ES-I3 (cell line): ENCODE data around the gene PCSK2.

ENCODE experiments used
- H3K36me3 ChIP-seq: 2 replicates; pipeline ENCODE4 v1.6.1; 2013; ENCODE audit warnings: mild to moderate bottlenecking, low read length, control low read depth, moderate library complexity; ENCODE audit not compliant: insufficient read depth
- H3K4me1 ChIP-seq: 2 replicates; pipeline ENCODE4 v1.6.1; 2013; ENCODE audit warnings: mild to moderate bottlenecking, control low read depth, low read length; ENCODE audit not compliant: insufficient read depth
- H3K9ac ChIP-seq: 2 replicates; pipeline ENCODE4 v1.6.1; 2013; ENCODE audit warnings: low read depth, mild to moderate bottlenecking, low read length, moderate library complexity
- H3K9me3 ChIP-seq: 2 replicates; pipeline ENCODE4 v1.6.1; 2013; ENCODE audit warnings: mild to moderate bottlenecking, low read length, moderate library complexity; ENCODE audit not compliant: control insufficient read depth, insufficient read depth

Gene PCSK2

GRCh38 chr20:17295991-17296390, 69.2 kb downstream of the PCSK2 start:
- Histone ChIP-seq H3K36me3 (no peaks in the 10 kb centered on the region), H3K4me1 (no peaks in the 10 kb centered on the region), H3K9me3 (no peaks in the 10 kb centered on the region; the same call in 1 of the 2 replicates), H3K9ac (no peak overlapping the region)

- no peaks in the 10 kb centered on the region for H3K36me3 ChIP-seq
- no peaks in the 10 kb centered on the region; the same call in 1 of the 2 replicates for H3K9me3 ChIP-seq
- H3K4me1 ChIP-seq = no peaks in the 10 kb centered on the region
- no peak overlapping the region for H3K9ac ChIP-seq
These were observed 71.3 kb downstream of the PCSK2 start for GRCh38 chr20:17298171-17298570.

GRCh38 chr20:17298751-17299150, 71.9 kb downstream of the PCSK2 start:
- H3K36me3 ChIP-seq = no peaks in the 10 kb centered on the region
- no peak overlapping the region for H3K9ac ChIP-seq
- H3K4me1 ChIP-seq = no peaks in the 10 kb centered on the region
- H3K9me3 ChIP-seq = no peaks in the 10 kb centered on the region; the same call in 1 of the 2 replicates

GRCh38 chr20:17300113-17300512, 73.3 kb downstream of the PCSK2 start:
- H3K9ac ChIP-seq = no peak overlapping the region
- H3K36me3 ChIP-seq = no peaks in the 10 kb centered on the region
- peaks cover 8% of the 10 kb centered on the region for H3K4me1 ChIP-seq
- H3K9me3 ChIP-seq = no peaks in the 10 kb centered on the region; the same call in 1 of the 2 replicates

GRCh38 chr20:17304774-17305173, 77.9 kb downstream of the PCSK2 start:
- Histone ChIP-seq H3K4me1 (peaks cover 8% of the 10 kb centered on the region), H3K9me3 (no peaks in the 10 kb centered on the region), H3K9ac (no peak overlapping the region), H3K36me3 (no peaks in the 10 kb centered on the region)

- Histone ChIP-seq H3K4me1 (peaks cover 8% of the 10 kb centered on the region), H3K9me3 (no peaks in the 10 kb centered on the region), H3K36me3 (no peaks in the 10 kb centered on the region), H3K9ac (no peak overlapping the region)
These were observed 79.6 kb downstream of the PCSK2 start for GRCh38 chr20:17306427-17306826.

- Histone ChIP-seq H3K4me1 (peaks cover 3% of the 10 kb centered on the region; the same call in 1 of the 2 replicates), H3K36me3 (no peaks in the 10 kb centered on the region), H3K9ac (no peak overlapping the region), H3K9me3 (no peaks in the 10 kb centered on the region)
These were observed 87.4 kb downstream of the PCSK2 start for GRCh38 chr20:17314264-17314663.

GRCh38 chr20:17315407-17316231, 88.8 kb downstream of the PCSK2 start:
- Histone ChIP-seq H3K36me3 (no peaks in the 10 kb centered on the region), H3K4me1 (peaks cover 3% of the 10 kb centered on the region; the same call in 1 of the 2 replicates), H3K9me3 (no peaks in the 10 kb centered on the region), H3K9ac (no peak overlapping the region)

GRCh38 chr20:17316316-17317038, 89.6 kb downstream of the PCSK2 start:
- peaks cover 3% of the 10 kb centered on the region; the same call in 1 of the 2 replicates for H3K4me1 ChIP-seq
- no peaks in the 10 kb centered on the region for H3K36me3 ChIP-seq
- H3K9me3 ChIP-seq = no peaks in the 10 kb centered on the region
- no peak overlapping the region for H3K9ac ChIP-seq

GRCh38 chr20:17317341-17317740, 90.5 kb downstream of the PCSK2 start:
- Histone ChIP-seq H3K9ac (no peak overlapping the region), H3K9me3 (no peaks in the 10 kb centered on the region), H3K36me3 (no peaks in the 10 kb centered on the region), H3K4me1 (peaks cover 3% of the 10 kb centered on the region; the same call in 1 of the 2 replicates)

- Histone ChIP-seq H3K36me3 (no peaks in the 10 kb centered on the region), H3K9me3 (no peaks in the 10 kb centered on the region), H3K9ac (no peak overlapping the region), H3K4me1 (no peaks in the 10 kb centered on the region)
These were observed 93.6 kb downstream of the PCSK2 start for GRCh38 chr20:17320456-17320855.

GRCh38 chr20:17326096-17326495, 99.3 kb downstream of the PCSK2 start:
- Histone ChIP-seq H3K4me1 (no peaks in the 10 kb centered on the region), H3K9me3 (no peaks in the 10 kb centered on the region), H3K36me3 (no peaks in the 10 kb centered on the region), H3K9ac (no peak overlapping the region)

GRCh38 chr20:17327185-17328148, 100.6 kb downstream of the PCSK2 start:
- Histone ChIP-seq H3K9ac (no peak overlapping the region), H3K36me3 (no peaks in the 10 kb centered on the region), H3K9me3 (no peaks in the 10 kb centered on the region), H3K4me1 (no peaks in the 10 kb centered on the region)

GRCh38 chr20:17334932-17335331, 108.1 kb downstream of the PCSK2 start:
- H3K9me3 ChIP-seq = no peaks in the 10 kb centered on the region
- no peaks in the 10 kb centered on the region for H3K4me1 ChIP-seq
- no peak overlapping the region for H3K9ac ChIP-seq
- H3K36me3 ChIP-seq = no peaks in the 10 kb centered on the region
